Left lobe of liver (tissue), 2 donors: ENCODE results near the gene DERA. TPM values are rescaled to one million over a fixed set of nuclear protein-coding genes. Genes with fewer than 3 reads are reported as not detected.
"Not testable (repeated sequence)": the region's sequence is repeated elsewhere in the genome, so short reads cannot be mapped to it uniquely, and the experiment has no call there.

Source experiments
- ATAC-seq: fragments of 200-7000 bp; cut with Tn5 transposase; one replicate; pipeline ENCODE4 v1.9.1; 2020; ENCODE audit warnings: mild to moderate bottlenecking, moderate library complexity
- DNase-seq: peaks from one replicate; pipeline ENCODE4 v3.0.0-alpha.2; 2020; ENCODE audit warnings: low spot score
- total RNA-seq: library from RNA; stranded (reverse); gene quantifications from one replicate; pipeline ENCODE4 v1.2.1, GENCODE V29; 2021
- donor health status: DM: no; HTN: no; CAD: no; lungs with moderate emphysema.
- donor health status: DM: no; HTN: yes; CAD: no.

DERA gene
- total RNA-seq, 1 donor from 2014 or later: 38.4 TPM

GRCh38 chr12:15997910-15998309, 86.8 kb downstream of the DERA start:
- DNase-seq (no peak), ATAC-seq (peak; percentile 61)

DNA sequence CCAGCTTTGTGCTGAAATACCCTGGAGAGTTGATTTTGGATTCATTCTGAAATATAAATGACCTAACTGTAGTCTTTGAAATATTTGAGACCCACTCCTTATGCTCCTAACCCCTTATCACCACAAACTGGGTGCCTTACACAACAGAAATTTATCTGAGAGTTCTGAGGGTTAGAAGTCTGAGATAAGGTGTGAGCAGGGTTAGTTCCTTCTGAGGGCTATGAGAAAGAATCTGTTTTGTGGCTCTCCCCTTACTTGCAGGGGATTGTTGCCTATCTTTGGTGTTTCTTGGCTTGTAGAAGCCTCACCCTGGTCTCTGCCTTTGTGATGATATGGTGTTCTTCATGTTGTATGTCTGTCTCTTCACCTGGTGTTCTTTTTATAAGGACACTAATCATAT, 91.7 kb downstream of the DERA start:
- no peak for ATAC-seq
- DNase-seq: no peak

DNA sequence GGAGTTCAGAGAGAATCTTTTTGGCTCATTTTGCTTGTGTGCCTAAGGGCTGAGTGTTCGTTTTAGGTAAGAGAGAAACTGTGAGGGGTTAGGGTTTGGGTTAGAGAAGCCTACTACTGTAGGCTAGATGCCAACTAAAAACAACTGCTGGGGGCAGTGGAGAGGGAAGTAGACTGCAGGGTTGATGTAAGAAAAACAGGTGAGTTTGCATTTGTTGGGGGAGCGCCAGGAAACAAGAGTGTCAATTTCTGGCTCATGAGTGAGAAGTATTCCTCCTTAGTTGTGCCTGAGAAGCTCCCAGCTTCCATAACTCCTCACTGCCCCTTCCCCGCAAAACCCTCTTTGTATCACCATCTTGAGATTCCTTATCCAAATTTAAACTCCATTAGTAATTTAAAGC, 92.3 kb downstream of the DERA start:
- ATAC-seq: no peak

DNA sequence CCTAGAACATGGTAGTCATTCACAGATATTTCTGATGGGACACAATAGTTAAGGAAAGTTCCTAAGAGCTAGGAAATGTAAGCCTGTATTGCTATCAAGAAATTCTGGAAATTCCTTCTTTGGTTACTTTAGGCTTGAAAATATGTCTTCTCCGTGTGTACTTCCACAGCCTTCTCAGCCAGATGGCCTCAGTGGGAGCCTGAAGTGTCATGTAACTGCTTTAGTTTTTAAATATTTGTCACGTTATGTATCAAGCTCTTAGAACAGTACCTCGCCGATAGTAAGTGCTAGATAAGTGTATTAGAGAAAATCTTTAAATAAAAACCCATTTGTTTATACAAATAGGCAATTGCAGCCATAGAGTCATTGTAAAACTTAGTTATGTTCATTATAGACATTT, 95.6 kb downstream of the DERA start:
- ATAC-seq: no peak
- no peak for DNase-seq

More for the DNA sequence above, 92.3 kb downstream of the DERA start:
- DNase-seq: no peak

DNA sequence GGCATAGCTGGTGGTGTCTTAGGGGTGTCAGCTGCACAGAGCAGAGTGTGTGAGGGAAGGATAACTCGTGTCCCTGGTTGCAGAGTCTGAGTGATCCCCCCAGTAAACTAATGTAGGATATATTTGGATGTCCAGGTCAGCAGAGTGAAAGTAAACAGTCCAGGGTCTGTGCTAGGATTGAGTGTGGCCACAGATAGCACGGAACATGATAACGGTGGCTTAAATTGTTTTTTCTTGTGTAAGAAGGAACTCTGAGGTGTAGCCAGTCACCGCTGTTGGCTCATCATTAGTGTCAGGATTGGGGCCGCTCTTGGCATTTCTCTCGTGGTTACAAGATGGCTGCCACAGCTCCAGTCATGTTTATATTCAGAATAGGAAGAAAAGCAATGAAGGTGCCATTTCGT, 97.3 kb downstream of the DERA start:
- DNase-seq (peak; percentile 54), ATAC-seq (peak; percentile 88)

DNA sequence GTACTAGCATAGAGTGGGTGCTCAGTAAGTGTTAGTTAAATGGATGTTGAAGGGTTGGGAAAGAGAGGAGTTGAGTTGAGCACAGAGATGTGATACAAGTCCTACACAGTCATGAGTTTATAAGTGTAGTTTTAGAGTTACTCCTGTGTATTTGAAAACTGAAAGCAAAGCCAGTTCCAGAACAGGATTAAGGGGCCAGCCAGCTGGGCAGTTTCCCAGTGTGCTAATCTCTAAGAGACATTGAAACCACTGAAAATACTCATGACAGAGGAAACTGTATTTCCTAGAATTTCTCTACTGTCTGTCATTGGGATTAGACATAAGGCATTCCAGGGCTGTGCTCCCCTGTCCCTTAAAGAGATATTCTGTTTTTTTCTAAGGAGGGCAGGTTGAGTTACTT, 101.0 kb downstream of the DERA start:
- DNase-seq (peak; percentile 78), ATAC-seq (peak; percentile 82)

GRCh38 chr12:16013722-16014121, 102.6 kb downstream of the DERA start:
- ATAC-seq: peak; percentile 44
- DNase-seq: peak; percentile 77

GRCh38 chr12:16014394-16014793, 103.3 kb downstream of the DERA start:
- not testable (repeated sequence) for DNase-seq, ATAC-seq

GRCh38 chr12:16016748-16017147, 105.6 kb downstream of the DERA start:
- DNase-seq (no peak), ATAC-seq (no peak)

GRCh38 chr12:16018306-16018705, 107.2 kb downstream of the DERA start:
- ATAC-seq (no peak), DNase-seq (no peak)

DNA sequence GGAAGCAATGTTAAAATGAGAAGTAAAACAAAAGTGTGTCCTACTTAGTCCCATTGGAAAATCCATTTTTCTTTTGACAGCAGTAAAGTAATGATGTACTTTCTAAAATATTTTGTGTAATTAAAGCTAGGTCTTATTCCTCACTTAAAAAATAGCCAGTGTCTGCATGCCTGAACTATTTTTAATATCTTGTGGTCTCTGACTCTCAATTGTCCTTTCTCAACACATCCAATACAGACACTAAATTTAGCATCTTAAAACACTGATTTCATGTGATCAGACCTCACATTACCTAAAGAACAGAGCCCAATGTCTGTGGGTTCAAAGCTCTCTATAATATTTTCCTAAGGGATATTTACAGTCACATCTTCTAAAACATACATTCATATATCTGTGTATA, 108.0 kb downstream of the DERA start:
- ATAC-seq: no peak
- DNase-seq: no peak

GRCh38 chr12:16020031-16020430, 108.9 kb downstream of the DERA start:
- DNase-seq (no peak), ATAC-seq (no peak)

DNA sequence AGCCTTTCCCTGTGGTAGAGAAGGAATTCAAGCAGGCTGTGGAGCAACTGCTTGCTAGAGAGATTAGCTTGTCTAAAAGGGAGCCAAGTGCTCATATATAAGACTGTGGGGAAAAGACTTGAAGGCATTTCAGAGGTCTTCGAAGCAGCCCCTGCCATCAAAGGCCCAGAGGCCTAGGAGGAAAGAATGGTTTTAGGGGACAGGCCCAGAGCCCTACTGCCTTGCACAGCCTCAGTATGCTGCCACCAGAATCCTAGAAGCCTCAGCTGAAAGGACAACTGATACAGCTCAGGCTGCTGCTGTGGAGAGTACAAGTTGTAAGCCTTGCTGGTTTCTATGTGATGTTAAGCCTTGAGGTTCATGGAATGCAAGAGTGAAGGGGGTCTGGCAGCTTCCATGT, 109.9 kb downstream of the DERA start:
- ATAC-seq (no peak), DNase-seq (no peak)

DNA sequence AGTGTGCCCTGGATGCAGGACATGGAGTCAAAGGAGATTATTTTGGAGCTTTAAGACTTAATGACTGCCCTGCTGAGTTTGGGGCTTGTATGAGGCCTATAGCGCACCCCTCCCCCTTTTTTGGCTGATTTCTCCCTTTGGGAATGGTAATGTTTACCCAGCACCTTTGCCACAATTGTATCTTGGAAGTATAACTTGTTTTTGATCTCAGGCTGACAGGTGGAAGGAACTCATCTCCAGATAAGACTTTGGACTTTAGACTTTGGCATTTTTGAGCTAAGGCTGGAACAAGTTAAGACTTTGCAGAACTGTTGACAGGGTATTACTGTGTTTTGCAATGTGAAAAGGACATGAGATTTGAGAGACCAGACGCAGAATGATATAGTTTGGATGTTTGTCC, 110.5 kb downstream of the DERA start:
- DNase-seq: no peak
- ATAC-seq: peak; percentile 30

DNA sequence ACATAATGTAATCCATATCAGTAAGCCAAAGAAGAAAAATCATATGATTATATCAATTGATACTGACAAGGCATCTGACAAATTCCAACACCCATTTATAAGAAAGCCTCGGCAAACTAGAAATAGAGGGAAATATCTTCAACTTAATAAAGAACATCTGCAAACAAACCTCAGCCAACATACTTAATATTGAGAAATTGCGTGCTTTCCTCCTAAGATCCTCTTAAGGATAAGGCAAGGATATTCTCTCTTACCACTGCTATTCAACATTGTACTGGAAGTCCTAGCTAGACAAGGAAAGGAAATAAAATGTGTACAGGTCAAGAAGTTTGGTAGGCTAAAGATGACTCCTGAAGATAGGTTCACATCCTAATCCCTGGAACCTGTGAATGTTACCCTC, 115.9 kb downstream of the DERA start:
- DNase-seq (no peak), ATAC-seq (no peak)

- DNase-seq (no peak), ATAC-seq (peak; percentile 55)
Measured at GRCh38 chr12:16030744-16031143, 119.6 kb downstream of the DERA start.

GRCh38 chr12:16034136-16034817, 123.1 kb downstream of the DERA start:
- ATAC-seq: no peak

DNA sequence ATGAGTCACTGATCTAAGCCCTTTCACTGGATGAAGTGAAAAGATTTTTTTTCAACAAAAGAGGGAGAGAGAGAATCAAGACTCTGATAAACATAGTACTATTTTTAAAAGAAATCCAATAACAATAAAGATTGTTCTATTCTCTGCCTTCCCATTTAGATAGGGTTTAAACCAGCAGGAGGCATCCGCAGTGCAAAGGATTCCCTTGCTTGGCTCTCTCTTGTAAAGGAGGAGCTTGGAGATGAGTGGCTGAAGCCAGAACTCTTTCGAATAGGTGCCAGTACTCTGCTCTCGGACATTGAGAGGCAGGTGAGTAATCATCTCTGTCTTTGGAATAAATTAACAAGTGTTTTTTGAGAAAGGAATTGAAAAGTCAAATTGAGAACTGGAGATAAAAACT, 124.9 kb downstream of the DERA start:
- ATAC-seq (no peak), DNase-seq (no peak)

More at GRCh38 chr12:16034136-16034817, 123.1 kb downstream of the DERA start:
- DNase-seq: no peak

GRCh38 chr12:16037533-16037932, 126.4 kb downstream of the DERA start:
- ATAC-seq: no peak
- no peak for DNase-seq

- DNase-seq (no peak), ATAC-seq (no peak)
Measured at GRCh38 chr12:16043480-16043879, 132.3 kb downstream of the DERA start.

- ATAC-seq: no peak
- no peak for DNase-seq
Measured at GRCh38 chr12:16046266-16046665, 135.1 kb downstream of the DERA start.

DNA sequence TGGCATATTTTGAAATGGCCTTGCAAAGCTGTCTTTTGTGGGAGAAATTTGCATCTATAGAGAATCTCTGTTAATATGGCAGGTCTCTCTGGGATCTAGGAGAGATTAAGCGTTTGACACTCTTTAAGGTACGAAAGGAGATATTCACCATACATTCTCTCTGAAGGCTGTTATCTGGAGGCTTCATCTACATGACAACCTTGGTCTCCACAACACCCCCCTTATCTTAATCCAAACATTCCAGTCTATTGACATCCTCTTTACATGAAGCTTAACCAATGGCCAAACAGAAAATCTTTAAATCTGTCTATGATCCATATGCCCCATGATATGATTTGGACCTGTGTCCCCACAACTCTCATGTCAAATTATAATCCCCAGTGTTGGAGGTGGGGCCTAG, 137.4 kb downstream of the DERA start:
- no peak for ATAC-seq
- DNase-seq: no peak

- no peak for ATAC-seq
- DNase-seq: no peak
Measured at GRCh38 chr12:16056910-16057309, 145.8 kb downstream of the DERA start.
